ENCODE measurements around the gene LCE3E. TPM values are rescaled to one million over a fixed set of nuclear protein-coding genes. Genes with fewer than 3 reads are reported as not detected.

Gene LCE3E
- total RNA-seq, 1 donor from 2014 or later = not detected

DNA sequence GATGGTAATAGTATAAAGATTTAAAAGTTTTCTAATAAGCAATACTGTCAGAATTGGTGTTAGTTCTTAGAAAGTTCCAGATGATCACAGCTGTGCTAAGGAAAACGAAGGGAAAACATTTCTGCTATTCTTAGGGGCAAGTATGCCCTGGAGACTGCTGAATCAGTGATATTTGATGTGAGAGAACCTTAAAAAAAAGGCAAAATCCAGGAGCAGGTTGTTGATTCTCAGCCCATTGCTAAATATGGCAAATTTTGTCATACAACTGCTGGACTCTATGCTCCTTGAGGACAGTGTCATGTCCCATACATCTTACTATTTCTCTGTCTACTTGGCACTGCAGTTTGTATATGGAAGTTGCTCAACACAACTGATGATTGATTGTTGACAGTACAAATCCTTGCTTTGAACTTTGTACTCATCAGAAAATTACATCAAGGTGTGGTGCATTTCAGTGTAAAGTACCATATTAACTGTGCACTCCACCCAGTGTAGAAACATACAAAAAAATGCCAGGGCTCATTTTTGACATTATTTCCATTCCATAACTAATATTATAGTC, 41.4 kb downstream of the LCE3E start:
- Histone ChIP-seq H3K4me1 (ENCODE audit: insufficient read depth, low read length) (no peaks in the 10 kb centered on the region), H3K4me2 (ENCODE audit: low read length) (no peak overlapping the region), H3K27me3 (ENCODE audit: insufficient read depth, low read length) (no peaks in the 10 kb centered on the region), H3K79me2 (ENCODE audit: insufficient read depth, low read length) (no peaks in the 10 kb centered on the region), H3K4me3 (ENCODE audit: insufficient read depth, low read depth, low read length) (no peak overlapping the region), H3K9ac (ENCODE audit: low read length) (no peak overlapping the region), H4K20me1 (ENCODE audit: insufficient read depth, low read length) (no peaks in the 10 kb centered on the region), H3K36me3 (ENCODE audit: insufficient read depth, low read length) (no peaks in the 10 kb centered on the region), H3K9me3 (ENCODE audit: insufficient read depth, low read depth, low read length) (no peaks in the 10 kb centered on the region), H3K27ac (ENCODE audit: low read depth, low read length) (no peak overlapping the region), H2AFZ (ENCODE audit: low read depth, low read length) (no peak overlapping the region)
- DNase-seq (ENCODE audit: low read depth) (no peak), FAIRE-seq (no peak)
- no peaks in the 10 kb centered on the region for H3K9me3 Mint-ChIP-seq (ENCODE audit: unreplicated experiment)
- H3K4me1 Mint-ChIP-seq (ENCODE audit: low read depth, unreplicated experiment) = no peaks in the 10 kb centered on the region
- no peaks in the 10 kb centered on the region for H3K36me3 Mint-ChIP-seq (ENCODE audit: low read depth, unreplicated experiment)
- no peak for TF ChIP-seq EZH2 (IDR thresholded peaks at IDR 0.05; ENCODE audit: insufficient read depth, low read length)
- no peak for TF ChIP-seq CTCF (IDR thresholded peaks at IDR 0.05; ENCODE audit: insufficient read depth, low read depth, low read length)
- H3K27me3 Mint-ChIP-seq (ENCODE audit: low read depth, unreplicated experiment) = peaks cover 13% of the 10 kb centered on the region
- no peak overlapping the region for H3K27ac Mint-ChIP-seq (ENCODE audit: unreplicated experiment)
- no peak overlapping the region for H3K4me3 Mint-ChIP-seq (ENCODE audit: unreplicated experiment)

- no peak overlapping the region for H3K4me3 ChIP-seq (ENCODE audit: insufficient read depth, low read depth, low read length)
- no peaks in the 10 kb centered on the region for H3K9me3 Mint-ChIP-seq (ENCODE audit: unreplicated experiment)
- H3K4me1 Mint-ChIP-seq (ENCODE audit: low read depth, unreplicated experiment) = no peaks in the 10 kb centered on the region
- peaks cover 18% of the 10 kb centered on the region for H3K27me3 Mint-ChIP-seq (ENCODE audit: low read depth, unreplicated experiment)
- no peak overlapping the region for H3K27ac ChIP-seq (ENCODE audit: low read depth, low read length)
- H3K4me2 ChIP-seq (ENCODE audit: low read length) = no peak overlapping the region
- H3K79me2 ChIP-seq (ENCODE audit: insufficient read depth, low read length) = no peaks in the 10 kb centered on the region
- no peaks in the 10 kb centered on the region for H3K36me3 ChIP-seq (ENCODE audit: insufficient read depth, low read length)
- no peaks in the 10 kb centered on the region for H3K4me1 ChIP-seq (ENCODE audit: insufficient read depth, low read length)
- H3K9ac ChIP-seq (ENCODE audit: low read length) = no peak overlapping the region
- FAIRE-seq (no peak), DNase-seq (ENCODE audit: low read depth) (no peak)
- H3K9me3 ChIP-seq (ENCODE audit: insufficient read depth, low read depth, low read length) = no peaks in the 10 kb centered on the region
- H2AFZ ChIP-seq (ENCODE audit: low read depth, low read length) = no peak overlapping the region
- TF ChIP-seq CTCF (IDR thresholded peaks at IDR 0.05; ENCODE audit: insufficient read depth, low read depth, low read length) = no peak
- TF ChIP-seq EZH2 (IDR thresholded peaks at IDR 0.05; ENCODE audit: insufficient read depth, low read length) = no peak
- no peaks in the 10 kb centered on the region for H3K36me3 Mint-ChIP-seq (ENCODE audit: low read depth, unreplicated experiment)
- H3K27me3 ChIP-seq (ENCODE audit: insufficient read depth, low read length) = peaks cover 4% of the 10 kb centered on the region
- no peaks in the 10 kb centered on the region for H4K20me1 ChIP-seq (ENCODE audit: insufficient read depth, low read length)
- no peak overlapping the region for H3K27ac Mint-ChIP-seq (ENCODE audit: unreplicated experiment)
- no peak overlapping the region for H3K4me3 Mint-ChIP-seq (ENCODE audit: unreplicated experiment)
Observed at GRCh38 chr1:152520561-152521090, 46.0 kb downstream of the LCE3E start.

DNA sequence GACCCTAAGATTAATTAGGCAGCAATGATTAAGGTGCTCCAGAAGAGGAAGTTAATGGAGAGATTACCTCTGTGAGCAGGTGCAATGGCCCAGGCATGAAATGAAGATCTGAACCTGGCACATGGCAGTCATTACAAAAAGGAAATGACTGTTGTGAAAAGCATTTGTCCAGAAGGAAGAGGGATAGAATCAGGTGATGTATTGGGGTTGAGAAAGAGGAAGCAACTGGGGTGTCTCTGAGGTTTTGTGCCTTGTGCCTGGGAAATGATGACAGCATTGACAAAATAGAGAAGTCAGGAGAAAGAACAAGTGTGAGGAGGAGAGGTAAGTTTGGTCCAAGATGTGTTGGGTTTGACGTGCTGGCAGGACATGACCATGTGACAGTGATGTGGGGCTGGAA, 46.7 kb downstream of the LCE3E start:
- H3K4me1 ChIP-seq (ENCODE audit: insufficient read depth, low read length) = no peaks in the 10 kb centered on the region
- H2AFZ ChIP-seq (ENCODE audit: low read depth, low read length) = no peak overlapping the region
- H3K36me3 ChIP-seq (ENCODE audit: insufficient read depth, low read length) = no peaks in the 10 kb centered on the region
- Mint-ChIP-seq H3K4me1 (ENCODE audit: low read depth, unreplicated experiment) (no peaks in the 10 kb centered on the region), H3K27ac (ENCODE audit: unreplicated experiment) (no peak overlapping the region), H3K27me3 (ENCODE audit: low read depth, unreplicated experiment) (peaks cover 22% of the 10 kb centered on the region), H3K4me3 (ENCODE audit: unreplicated experiment) (no peak overlapping the region), H3K9me3 (ENCODE audit: unreplicated experiment) (no peaks in the 10 kb centered on the region), H3K36me3 (ENCODE audit: low read depth, unreplicated experiment) (no peaks in the 10 kb centered on the region)
- no peaks in the 10 kb centered on the region for H4K20me1 ChIP-seq (ENCODE audit: insufficient read depth, low read length)
- H3K4me2 ChIP-seq (ENCODE audit: low read length) = no peak overlapping the region
- H3K9ac ChIP-seq (ENCODE audit: low read length) = no peak overlapping the region
- DNase-seq (ENCODE audit: low read depth) (no peak), FAIRE-seq (no peak)
- H3K27me3 ChIP-seq (ENCODE audit: insufficient read depth, low read length) = peaks cover 7% of the 10 kb centered on the region
- TF ChIP-seq EZH2 (IDR thresholded peaks at IDR 0.05; ENCODE audit: insufficient read depth, low read length) = no peak
- TF ChIP-seq CTCF (IDR thresholded peaks at IDR 0.05; ENCODE audit: insufficient read depth, low read depth, low read length) = no peak
- no peaks in the 10 kb centered on the region for H3K9me3 ChIP-seq (ENCODE audit: insufficient read depth, low read depth, low read length)
- H3K79me2 ChIP-seq (ENCODE audit: insufficient read depth, low read length) = no peaks in the 10 kb centered on the region
- H3K27ac ChIP-seq (ENCODE audit: low read depth, low read length) = no peak overlapping the region
- H3K4me3 ChIP-seq (ENCODE audit: insufficient read depth, low read depth, low read length) = no peak overlapping the region
